ENCODE results near the gene PLK5.
"Not testable (repeated sequence)": the region's sequence is repeated elsewhere in the genome, so short reads cannot be mapped to it uniquely, and the experiment has no call there.

PLK5 gene

GRCh38 chr19:1523412-1524286 is at the start of gene PLK5:
TSS of gene PLK5 (plus strand) at chr19:1524077. CDS start at chr19:1526997, 2,920 bp downstream.
- no peak for DNase-seq

GRCh38 chr19:1474765-1475351 is 49.0 kb upstream of the PLK5 start:
- no peak for DNase-seq

- DNase-seq: no peak
Observed at GRCh38 chr19:1475751-1476437, 48.0 kb upstream of the PLK5 start.

- DNase-seq: not testable (repeated sequence)
Observed at GRCh38 chr19:1477056-1477455, 46.8 kb upstream of the PLK5 start.

GRCh38 chr19:1478934-1479707 is 44.8 kb upstream of the PLK5 start, which contains the start of gene C19orf25:
TSS of gene C19orf25 (minus strand) at chr19:1479215. CDS start at chr19:1478903, 312 bp downstream.
- peak; percentile 83 for DNase-seq

- DNase-seq: no peak
Observed at GRCh38 chr19:1481224-1481892, 42.5 kb upstream of the PLK5 start.

- no peak for DNase-seq
Observed at GRCh38 chr19:1481893-1482360, 42.0 kb upstream of the PLK5 start.

GRCh38 chr19:1482361-1483130 is 41.3 kb upstream of the PLK5 start:
- no peak for DNase-seq

GRCh38 chr19:1483131-1483978 is 40.5 kb upstream of the PLK5 start:
- no peak for DNase-seq

- no peak for DNase-seq
Observed at GRCh38 chr19:1483979-1484428, 39.9 kb upstream of the PLK5 start.

GRCh38 chr19:1486720-1487575 is 36.9 kb upstream of the PLK5 start:
- no peak for DNase-seq

GRCh38 chr19:1487576-1488281 is 36.1 kb upstream of the PLK5 start:
- DNase-seq: no peak

- no peak for DNase-seq
Observed at GRCh38 chr19:1488282-1488601, 35.6 kb upstream of the PLK5 start.

GRCh38 chr19:1489463-1490310 is 34.2 kb upstream of the PLK5 start:
- DNase-seq: no peak

GRCh38 chr19:1490311-1491113 is 33.4 kb upstream of the PLK5 start, which contains the start of gene PCSK4:
TSS of gene PCSK4 (minus strand) at chr19:1490350. CDS start at chr19:1490346, 4 bp downstream.
- DNase-seq: peak; percentile 99

- no peak for DNase-seq
Observed at GRCh38 chr19:1491114-1491848, 32.6 kb upstream of the PLK5 start, which contains the start of gene REEP6. TSS of gene REEP6 (plus strand) at chr19:1491181. CDS start at chr19:1491270, 89 bp downstream.

All from NCI-H1417 treated with DMSO at 0.1 percent for 48 hours (cell line).